GM12864 (cell line): ENCODE measurements around the gene CSTPP1.

ENCODE experiments used
- DNase-seq: peaks from one replicate; pipeline ENCODE4 v3.0.0-alpha.2; 2011; ENCODE audit warnings: low read depth
- H3K4me3 ChIP-seq: 2 replicates; pipeline ENCODE4 v1.5.1; 2011; ENCODE audit warnings: mild to moderate bottlenecking, low read depth, low read length, control low read depth
- CTCF ChIP-seq: IDR thresholded peaks from 2 replicates; pipeline ENCODE4 v1.5.1; 2011; ENCODE audit warnings: low read depth, mild to moderate bottlenecking, moderate library complexity, low read length, control low read depth, inconsistent platforms; ENCODE audit errors: missing control alignments

CSTPP1 gene

GRCh38 chr11:46892838-46893237 is 43.7 kb upstream of the CSTPP1 start:
- DNase-seq, result no peak
- TF ChIP-seq CTCF, result no peak
- no peak overlapping the region for H3K4me3 ChIP-seq

GRCh38 chr11:46894506-46894905 is 42.1 kb upstream of the CSTPP1 start:
- no peak for TF ChIP-seq CTCF
- no peak for DNase-seq
- H3K4me3 ChIP-seq, result no peak overlapping the region

GRCh38 chr11:46894961-46895360 is 41.6 kb upstream of the CSTPP1 start:
- TF ChIP-seq CTCF, result no peak
- H3K4me3 ChIP-seq, result no peak overlapping the region
- DNase-seq, result no peak

- no peak for DNase-seq
- no peak overlapping the region for H3K4me3 ChIP-seq
- TF ChIP-seq CTCF, result no peak
Measured at GRCh38 chr11:46895821-46896220, 40.7 kb upstream of the CSTPP1 start.

GRCh38 chr11:46896719-46897406 is 39.7 kb upstream of the CSTPP1 start:
- TF ChIP-seq CTCF, result peak; percentile 35
- no peak overlapping the region for H3K4me3 ChIP-seq
- peak; percentile 16 for DNase-seq

GRCh38 chr11:46898396-46899095 is 38.0 kb upstream of the CSTPP1 start:
- no peak for TF ChIP-seq CTCF
- no peak overlapping the region for H3K4me3 ChIP-seq
- DNase-seq, result no peak
